Activated gamma-delta T cell (primary cell): ENCODE results near the gene TNFRSF21.
"Not testable (repeated sequence)": the region's sequence is repeated elsewhere in the genome, so short reads cannot be mapped to it uniquely, and the experiment has no call there.

Source experiments
- DNase-seq: peaks from one replicate; lab custom pipeline; 2025; lab: John Stamatoyannopoulos, UW

Gene TNFRSF21

DNA sequence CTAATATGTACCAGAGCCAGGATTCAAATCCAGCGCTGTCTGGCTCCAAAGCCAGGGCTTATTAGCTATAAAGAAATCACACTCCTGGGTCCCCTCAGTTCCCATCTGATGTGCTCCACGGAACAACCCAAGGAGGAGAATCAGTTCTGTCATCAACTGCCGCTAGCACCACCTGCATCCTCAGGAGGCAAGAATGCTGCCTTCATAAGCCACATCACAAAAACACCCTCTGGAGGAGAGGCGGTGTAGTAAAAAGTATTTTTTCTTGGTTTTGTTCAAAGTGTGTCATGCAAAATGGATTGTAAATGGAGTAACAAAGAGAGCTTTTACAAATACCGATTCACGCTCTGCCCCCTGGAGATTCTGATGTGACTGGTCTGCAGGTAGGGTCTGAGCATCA lies 57.1 kb downstream of the TNFRSF21 start:
- DNase-seq = no peak

- DNase-seq = no peak
These were observed 58.3 kb downstream of the TNFRSF21 start for GRCh38 chr6:47251396-47251795.

- no peak for DNase-seq
These were observed 59.4 kb downstream of the TNFRSF21 start for GRCh38 chr6:47250302-47250701.

- no peak for DNase-seq
These were observed 61.3 kb downstream of the TNFRSF21 start for GRCh38 chr6:47248446-47248845.

GRCh38 chr6:47247227-47247797 lies 62.4 kb downstream of the TNFRSF21 start:
- no peak for DNase-seq

DNA sequence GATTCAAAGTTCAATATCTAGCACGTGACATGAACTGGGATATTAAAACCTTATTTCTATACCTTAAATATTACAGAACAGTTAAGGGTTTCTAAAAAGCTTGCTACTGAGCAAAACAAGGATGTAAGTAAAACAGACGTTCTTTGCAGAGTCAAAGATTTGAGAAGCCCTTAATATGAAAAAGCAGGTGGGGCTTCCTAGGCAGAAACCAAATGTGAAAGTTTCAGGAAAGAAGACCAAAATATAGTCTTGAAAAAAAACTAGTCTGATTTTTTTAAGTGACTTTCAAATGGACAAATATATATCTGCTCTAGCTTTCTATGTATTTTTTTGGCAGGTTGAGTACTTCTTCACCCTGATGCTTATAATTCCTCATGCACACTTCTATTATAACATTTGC lies 63.2 kb downstream of the TNFRSF21 start:
- no peak for DNase-seq

DNA sequence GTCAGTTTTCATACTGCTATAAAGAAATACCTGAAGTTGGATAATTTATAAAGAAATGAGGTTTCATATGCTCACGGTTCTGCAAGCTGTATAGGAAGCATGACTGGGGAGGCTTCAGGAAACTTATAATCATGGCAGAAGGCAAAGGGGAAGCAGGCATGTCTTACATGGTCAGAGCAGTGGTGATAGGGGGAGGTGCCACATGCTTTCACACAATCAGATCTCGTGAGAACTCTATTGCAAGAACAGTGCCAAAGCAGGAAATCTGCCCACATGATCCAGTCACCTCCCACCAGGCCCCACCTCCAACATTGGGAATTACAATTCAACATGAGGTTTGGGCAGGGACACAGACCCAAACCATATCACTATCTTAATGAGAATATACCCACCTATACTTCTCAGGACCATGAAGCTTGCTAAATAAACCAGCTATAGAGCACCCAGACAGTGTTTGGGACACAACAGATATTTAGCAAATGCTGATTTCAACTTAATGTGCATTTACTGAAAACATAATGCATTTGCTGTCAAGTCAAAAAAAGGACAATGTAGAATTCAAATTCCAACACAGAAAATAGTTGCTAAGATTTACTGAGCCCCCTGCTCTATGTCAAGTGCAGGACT lies 63.8 kb downstream of the TNFRSF21 start:
- no peak for DNase-seq

- no peak for DNase-seq
These were observed 67.0 kb downstream of the TNFRSF21 start for GRCh38 chr6:47242483-47243386.

DNA sequence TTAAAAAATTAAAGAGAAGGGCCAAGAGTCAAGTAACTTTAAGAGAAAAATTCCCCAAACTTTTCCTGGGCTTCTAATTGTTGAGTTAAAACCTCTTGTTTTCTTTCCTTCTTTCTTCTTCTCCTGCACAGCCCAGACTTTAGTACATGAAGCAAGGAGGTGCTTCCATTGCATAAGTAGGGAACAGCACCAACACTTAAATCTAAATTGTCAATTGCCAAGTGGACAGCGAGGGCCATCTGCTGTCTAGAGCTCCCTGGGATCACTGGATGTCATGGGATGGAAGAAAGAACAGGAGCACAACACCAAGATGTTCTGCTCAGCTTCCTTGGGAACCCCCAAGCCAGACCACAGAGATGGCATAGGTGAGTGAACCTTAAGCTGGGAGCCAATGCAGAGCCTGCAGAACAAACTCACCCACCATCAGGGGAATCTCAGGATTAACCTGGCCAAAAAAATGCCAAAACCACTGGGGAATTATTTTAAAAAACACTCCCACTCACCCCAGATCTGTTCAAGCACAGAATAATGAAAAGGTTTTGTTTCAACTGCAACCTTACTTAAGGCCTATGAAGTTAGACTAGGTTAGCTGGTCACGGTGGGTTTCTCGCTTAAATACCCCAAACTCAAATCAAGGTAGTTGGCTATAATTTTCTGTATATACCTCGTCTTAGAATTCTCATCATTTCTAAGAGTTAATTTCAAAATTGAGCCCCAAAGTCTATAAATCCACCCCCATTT lies 67.8 kb downstream of the TNFRSF21 start:
- no peak for DNase-seq

GRCh38 chr6:47240277-47240890 lies 69.3 kb downstream of the TNFRSF21 start:
- DNase-seq = no peak

- no peak for DNase-seq
These were observed 70.2 kb downstream of the TNFRSF21 start for GRCh38 chr6:47239546-47239945.

- no peak for DNase-seq
These were observed 71.2 kb downstream of the TNFRSF21 start for GRCh38 chr6:47238456-47238995.

DNA sequence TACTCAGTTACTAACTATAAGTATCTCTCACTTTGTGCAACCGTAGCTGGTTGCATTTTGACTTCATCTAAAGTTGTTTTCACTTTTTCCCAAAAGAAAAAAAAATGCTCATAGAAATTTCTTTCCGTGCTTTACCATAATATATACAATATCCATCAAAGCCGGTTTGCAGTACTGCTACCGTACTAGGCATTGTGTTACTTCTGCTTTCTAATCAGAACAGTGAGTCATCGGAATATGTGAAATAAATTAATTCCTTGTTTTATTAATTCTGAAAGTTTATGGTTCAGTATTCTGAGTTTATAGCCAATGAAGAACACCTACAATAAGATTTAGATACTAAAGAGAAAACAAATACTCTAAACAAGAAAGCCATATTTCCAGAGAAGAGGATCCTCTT lies 72.5 kb downstream of the TNFRSF21 start:
- DNase-seq = no peak

DNA sequence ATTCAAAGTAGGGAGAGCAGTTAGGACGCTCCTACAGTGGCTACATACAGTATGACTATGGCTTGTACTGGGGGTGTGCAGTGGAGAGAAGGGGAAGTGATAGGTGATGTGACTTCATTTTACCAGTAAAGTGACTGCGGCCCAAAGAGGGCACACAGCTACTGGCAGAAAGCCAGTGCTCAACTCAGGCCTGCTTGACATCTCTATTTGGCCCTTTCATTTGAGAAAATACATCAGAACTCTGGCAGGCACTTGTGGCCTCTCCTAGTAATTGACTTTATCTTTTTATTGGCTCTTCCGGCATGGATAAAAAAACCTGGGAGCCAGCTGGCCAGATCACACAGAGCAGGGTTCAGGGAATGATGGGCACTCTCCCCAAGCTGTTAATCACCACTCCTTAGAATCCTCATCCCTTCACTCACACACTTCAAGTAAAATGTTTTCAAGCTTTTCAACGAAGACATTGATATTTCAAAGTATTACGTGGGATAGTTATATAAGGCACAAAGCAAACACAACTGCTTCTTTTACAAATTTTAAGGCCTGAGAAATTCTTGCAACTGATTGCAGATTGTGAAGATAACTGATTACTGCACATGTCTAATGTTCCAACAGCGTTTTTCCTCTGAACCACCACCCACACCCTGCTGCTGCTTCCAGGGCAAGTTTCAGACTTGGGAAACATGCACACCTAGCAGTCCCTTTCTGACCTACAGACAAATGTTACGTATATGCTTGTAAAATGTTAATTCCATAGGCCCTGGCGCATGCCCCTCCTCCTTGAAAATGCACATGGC lies 73.5 kb downstream of the TNFRSF21 start:
- DNase-seq = no peak

DNA sequence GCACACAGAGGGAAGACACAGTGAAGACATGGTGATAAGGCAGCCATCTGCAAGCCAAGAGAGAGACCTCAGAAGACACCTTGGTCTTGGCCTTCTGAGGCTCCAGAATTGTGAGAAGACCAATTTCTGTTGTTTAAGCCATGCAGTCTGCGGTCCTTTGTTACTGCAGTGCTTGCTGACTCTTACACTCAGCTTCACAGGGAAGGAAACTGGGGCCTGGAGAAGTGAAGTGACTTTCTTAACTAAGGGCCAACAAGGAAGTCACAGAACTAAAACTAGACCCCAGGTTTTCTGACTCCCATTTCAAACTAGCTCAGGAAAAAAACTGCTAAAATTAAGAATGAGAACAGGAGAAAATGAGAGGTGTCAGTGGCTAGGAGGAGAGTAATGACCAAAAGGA lies 74.3 kb downstream of the TNFRSF21 start:
- no peak for DNase-seq

GRCh38 chr6:47234266-47234933 lies 75.3 kb downstream of the TNFRSF21 start:
- no peak for DNase-seq

DNA sequence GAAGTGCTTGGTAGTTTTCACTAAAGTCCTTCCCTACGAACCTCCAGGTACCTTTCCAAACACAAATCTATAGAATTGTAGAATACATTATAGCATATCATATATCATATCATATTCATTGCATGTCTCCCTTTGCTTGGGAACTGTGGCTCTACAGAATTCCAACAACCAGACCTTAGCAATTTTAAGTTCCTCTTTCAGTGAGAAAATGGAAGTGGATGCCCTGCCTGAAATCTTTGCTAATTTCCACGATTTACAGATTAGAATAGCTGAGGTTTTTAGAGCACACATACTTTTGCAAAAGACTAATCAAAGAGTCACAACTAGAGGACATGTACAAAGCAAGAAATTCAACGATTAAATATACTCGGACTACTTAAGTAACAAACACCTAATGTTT lies 78.6 kb downstream of the TNFRSF21 start:
- DNase-seq = no peak

DNA sequence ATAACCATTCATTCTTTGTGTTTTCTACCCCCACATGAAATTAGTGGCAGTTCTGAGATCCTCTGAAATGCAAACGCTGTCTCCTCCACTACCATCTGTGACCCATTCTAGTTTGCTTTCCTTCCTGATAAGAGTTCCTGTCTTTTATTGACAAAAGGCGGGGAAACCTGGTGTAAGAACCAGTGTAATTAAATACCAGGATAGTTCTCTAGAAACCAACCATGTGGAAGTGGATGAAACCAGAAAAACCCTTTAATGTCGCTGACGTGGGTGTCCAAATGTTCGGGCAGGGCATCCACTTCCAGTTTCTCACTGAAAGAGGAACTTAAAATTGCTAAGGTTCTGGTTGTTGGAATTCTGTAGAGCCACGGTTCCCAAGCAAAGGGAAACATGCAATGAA lies 79.1 kb downstream of the TNFRSF21 start:
- DNase-seq = no peak

DNA sequence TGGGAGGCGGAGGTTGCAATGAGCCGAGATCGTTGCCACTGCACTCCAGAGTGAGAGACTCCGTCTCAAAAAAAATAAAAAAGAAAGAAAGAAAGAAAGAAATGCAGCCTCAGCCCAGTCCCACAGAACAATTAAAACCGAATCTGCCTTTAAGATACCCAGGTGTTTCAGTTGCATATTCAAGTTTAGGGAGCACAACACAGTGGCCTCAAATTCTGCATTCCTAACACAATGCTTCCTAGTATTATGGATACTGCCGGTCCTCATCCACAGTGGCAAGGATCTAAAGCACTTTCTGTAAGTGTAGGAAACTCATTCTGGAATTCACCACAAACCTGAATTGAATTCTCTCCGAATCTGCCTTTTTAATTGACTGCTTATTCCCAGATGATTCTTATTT lies 80.5 kb downstream of the TNFRSF21 start:
- no peak for DNase-seq

GRCh38 chr6:47228093-47228492 lies 81.6 kb downstream of the TNFRSF21 start:
- DNase-seq = not testable (repeated sequence)
